HEK293 (cell line): ENCODE measurements around the gene WNT9B.

Source experiments
- TF ChIP-seq, protein P1 (sequence below): fragments of 450-650 bp; formaldehyde crosslinking; IDR thresholded peaks from 2 replicates; pipeline ENCODE4 v1.5.1; 2016; ENCODE audit warnings: missing biosample characterization, missing genetic modification characterization
- TF ChIP-seq, protein P2 (sequence below): fragments of 450-650 bp; formaldehyde crosslinking; IDR thresholded peaks from 2 replicates; pipeline ENCODE4 v1.5.1; 2016; ENCODE audit warnings: missing biosample characterization, missing genetic modification characterization, low read depth
- TF ChIP-seq, protein P3 (sequence below): fragments of 450-650 bp; formaldehyde crosslinking; IDR thresholded peaks from 2 replicates; pipeline ENCODE4 v1.5.1; 2016; ENCODE audit warnings: missing biosample characterization, missing genetic modification characterization

DNA sequence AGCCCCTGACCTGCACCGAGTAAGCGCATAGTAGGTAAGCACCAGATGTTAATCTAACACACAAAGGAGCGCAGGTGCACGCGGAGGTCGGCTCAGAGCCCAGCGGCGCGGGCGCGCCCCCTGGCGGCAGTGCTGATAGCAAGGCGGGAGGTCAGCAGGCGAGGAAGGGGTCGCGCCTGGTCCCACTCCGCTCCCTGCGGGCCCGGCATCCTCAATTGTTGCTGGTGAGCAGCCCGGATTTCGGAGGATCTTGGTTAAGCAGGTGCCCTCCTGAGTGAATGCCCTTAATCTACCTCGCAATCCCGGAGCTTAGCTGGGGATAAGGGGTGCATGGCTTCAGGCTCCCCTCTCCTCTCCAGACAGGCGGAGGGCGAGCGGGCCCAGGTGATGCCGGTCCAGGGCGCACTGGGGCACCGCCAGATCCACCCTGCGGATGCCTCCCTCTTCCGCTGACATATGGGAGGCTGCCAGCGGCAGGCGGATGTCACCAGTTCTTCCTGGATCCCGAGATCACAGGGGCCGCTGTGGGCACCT lies 28.9 kb upstream of the WNT9B start:
- TF ChIP-seq, protein P1, sequence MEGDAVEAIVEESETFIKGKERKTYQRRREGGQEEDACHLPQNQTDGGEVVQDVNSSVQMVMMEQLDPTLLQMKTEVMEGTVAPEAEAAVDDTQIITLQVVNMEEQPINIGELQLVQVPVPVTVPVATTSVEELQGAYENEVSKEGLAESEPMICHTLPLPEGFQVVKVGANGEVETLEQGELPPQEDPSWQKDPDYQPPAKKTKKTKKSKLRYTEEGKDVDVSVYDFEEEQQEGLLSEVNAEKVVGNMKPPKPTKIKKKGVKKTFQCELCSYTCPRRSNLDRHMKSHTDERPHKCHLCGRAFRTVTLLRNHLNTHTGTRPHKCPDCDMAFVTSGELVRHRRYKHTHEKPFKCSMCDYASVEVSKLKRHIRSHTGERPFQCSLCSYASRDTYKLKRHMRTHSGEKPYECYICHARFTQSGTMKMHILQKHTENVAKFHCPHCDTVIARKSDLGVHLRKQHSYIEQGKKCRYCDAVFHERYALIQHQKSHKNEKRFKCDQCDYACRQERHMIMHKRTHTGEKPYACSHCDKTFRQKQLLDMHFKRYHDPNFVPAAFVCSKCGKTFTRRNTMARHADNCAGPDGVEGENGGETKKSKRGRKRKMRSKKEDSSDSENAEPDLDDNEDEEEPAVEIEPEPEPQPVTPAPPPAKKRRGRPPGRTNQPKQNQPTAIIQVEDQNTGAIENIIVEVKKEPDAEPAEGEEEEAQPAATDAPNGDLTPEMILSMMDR (tag by site-specific recombination): 0 out of 2 replicates have a peak, but pooled peaks have one; percentile 8
- TF ChIP-seq, protein P2, sequence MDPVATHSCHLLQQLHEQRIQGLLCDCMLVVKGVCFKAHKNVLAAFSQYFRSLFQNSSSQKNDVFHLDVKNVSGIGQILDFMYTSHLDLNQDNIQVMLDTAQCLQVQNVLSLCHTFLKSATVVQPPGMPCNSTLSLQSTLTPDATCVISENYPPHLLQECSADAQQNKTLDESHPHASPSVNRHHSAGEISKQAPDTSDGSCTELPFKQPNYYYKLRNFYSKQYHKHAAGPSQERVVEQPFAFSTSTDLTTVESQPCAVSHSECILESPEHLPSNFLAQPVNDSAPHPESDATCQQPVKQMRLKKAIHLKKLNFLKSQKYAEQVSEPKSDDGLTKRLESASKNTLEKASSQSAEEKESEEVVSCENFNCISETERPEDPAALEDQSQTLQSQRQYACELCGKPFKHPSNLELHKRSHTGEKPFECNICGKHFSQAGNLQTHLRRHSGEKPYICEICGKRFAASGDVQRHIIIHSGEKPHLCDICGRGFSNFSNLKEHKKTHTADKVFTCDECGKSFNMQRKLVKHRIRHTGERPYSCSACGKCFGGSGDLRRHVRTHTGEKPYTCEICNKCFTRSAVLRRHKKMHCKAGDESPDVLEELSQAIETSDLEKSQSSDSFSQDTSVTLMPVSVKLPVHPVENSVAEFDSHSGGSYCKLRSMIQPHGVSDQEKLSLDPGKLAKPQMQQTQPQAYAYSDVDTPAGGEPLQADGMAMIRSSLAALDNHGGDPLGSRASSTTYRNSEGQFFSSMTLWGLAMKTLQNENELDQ (tag by site-specific recombination): no peak
- TF ChIP-seq, protein P3, sequence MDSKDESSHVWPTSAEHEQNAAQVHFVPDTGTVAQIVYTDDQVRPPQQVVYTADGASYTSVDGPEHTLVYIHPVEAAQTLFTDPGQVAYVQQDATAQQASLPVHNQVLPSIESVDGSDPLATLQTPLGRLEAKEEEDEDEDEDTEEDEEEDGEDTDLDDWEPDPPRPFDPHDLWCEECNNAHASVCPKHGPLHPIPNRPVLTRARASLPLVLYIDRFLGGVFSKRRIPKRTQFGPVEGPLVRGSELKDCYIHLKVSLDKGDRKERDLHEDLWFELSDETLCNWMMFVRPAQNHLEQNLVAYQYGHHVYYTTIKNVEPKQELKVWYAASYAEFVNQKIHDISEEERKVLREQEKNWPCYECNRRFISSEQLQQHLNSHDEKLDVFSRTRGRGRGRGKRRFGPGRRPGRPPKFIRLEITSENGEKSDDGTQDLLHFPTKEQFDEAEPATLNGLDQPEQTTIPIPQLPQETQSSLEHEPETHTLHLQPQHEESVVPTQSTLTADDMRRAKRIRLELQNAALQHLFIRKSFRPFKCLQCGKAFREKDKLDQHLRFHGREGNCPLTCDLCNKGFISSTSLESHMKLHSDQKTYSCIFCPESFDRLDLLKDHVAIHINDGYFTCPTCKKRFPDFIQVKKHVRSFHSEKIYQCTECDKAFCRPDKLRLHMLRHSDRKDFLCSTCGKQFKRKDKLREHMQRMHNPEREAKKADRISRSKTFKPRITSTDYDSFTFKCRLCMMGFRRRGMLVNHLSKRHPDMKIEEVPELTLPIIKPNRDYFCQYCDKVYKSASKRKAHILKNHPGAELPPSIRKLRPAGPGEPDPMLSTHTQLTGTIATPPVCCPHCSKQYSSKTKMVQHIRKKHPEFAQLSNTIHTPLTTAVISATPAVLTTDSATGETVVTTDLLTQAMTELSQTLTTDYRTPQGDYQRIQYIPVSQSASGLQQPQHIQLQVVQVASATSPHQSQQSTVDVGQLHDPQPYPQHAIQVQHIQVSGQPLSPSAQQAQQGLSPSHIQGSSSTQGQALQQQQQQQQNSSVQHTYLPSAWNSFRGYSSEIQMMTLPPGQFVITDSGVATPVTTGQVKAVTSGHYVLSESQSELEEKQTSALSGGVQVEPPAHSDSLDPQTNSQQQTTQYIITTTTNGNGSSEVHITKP: no peak
